B cell (primary cell): ENCODE results near the gene APLP1.

Experiments
- CTCF ChIP-seq: fragments of 200-600 bp; IDR thresholded peaks from one replicate; pipeline ENCODE4 v1.8.0; 2022; ENCODE audit warnings: antibody characterized with exemption, mild to moderate bottlenecking
- EZH2 ChIP-seq: IDR thresholded peaks from 2 replicates; pipeline ENCODE4 v1.6.1; 2012; ENCODE audit warnings: borderline replicate concordance, low read depth, mild to moderate bottlenecking, moderate library complexity, low read length; ENCODE audit not compliant: insufficient read depth, poor library complexity, severe bottlenecking

GRCh38 chr19:35871611-35872010 lies 3.2 kb downstream of the APLP1 start:
- TF ChIP-seq CTCF (no peak), EZH2 (no peak)
